Parathyroid adenoma (tissue), 2 donors: Measurements from ENCODE around the gene ADGRG6.

Experiments used
- H2AFZ ChIP-seq: fragments of 300-600 bp; sonication (generic); one replicate; pipeline ENCODE4 v1.7.0; 2017; ENCODE audit warnings: antibody characterized with exemption, mild to moderate bottlenecking
- H3K27ac ChIP-seq: fragments of 300-600 bp; sonication (generic); one replicate; pipeline ENCODE4 v1.7.0; 2017
- H3K27me3 ChIP-seq: fragments of 300-600 bp; sonication (generic); one replicate; pipeline ENCODE4 v1.7.0; 2017; ENCODE audit warnings: low read length; ENCODE audit not compliant: control insufficient read depth, insufficient read depth
- H3K36me3 ChIP-seq: fragments of 300-600 bp; sonication (generic); one replicate; pipeline ENCODE4 v1.7.0; 2017; ENCODE audit warnings: low read length; ENCODE audit not compliant: control insufficient read depth, insufficient read depth
- H3K4me1 ChIP-seq: fragments of 300-600 bp; sonication (generic); one replicate; pipeline ENCODE4 v1.7.0; 2017; ENCODE audit warnings: control low read depth
- H3K4me2 ChIP-seq: fragments of 300-600 bp; sonication (generic); one replicate; pipeline ENCODE4 v1.7.0; 2017; ENCODE audit warnings: low read length
- H3K4me3 ChIP-seq: fragments of 300-600 bp; sonication (generic); one replicate; pipeline ENCODE4 v1.7.0; 2017; ENCODE audit warnings: low read depth, low read length
- H3K79me2 ChIP-seq: fragments of 300-600 bp; sonication (generic); one replicate; pipeline ENCODE4 v1.7.0; 2017; ENCODE audit warnings: control low read depth
- H3K9ac ChIP-seq: fragments of 300-600 bp; sonication (generic); one replicate; pipeline ENCODE4 v1.7.0; 2017; ENCODE audit warnings: mild to moderate bottlenecking
- H3K9me3 ChIP-seq: fragments of 300-600 bp; sonication (generic); one replicate; pipeline ENCODE4 v1.7.0; 2017; ENCODE audit warnings: low read length; ENCODE audit not compliant: control insufficient read depth
- TF ChIP-seq, protein P1 (sequence below): fragments of 300-600 bp; sonication (generic); IDR thresholded peaks from one replicate; pipeline ENCODE4 v1.7.0; 2017; ENCODE audit warnings: antibody characterized with exemption, mild to moderate bottlenecking
- donor health status: primary hyperparathyroidism.

The ADGRG6 gene

DNA sequence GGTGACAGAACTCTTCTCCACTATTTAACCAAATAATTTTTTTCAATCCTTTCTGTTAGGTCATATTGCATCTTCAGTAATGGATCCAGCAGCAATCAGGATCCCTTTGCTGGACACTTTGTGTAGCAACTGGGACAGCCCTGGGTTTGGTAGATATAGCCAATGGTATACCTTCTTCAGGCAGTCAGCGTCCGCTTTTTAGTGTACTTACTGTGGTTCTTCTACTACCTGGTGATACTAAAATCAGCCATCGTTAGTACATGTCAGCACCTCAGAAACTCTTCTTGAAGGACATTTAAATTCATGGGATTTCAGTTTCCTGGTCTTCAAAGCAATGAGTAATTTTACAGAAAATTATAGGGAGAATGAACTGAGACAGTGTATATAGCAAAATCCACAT is 93.5 kb downstream of the ADGRG6 start:
- Histone ChIP-seq H3K27me3 (no peaks in the 10 kb centered on the region), H3K4me2 (no peak overlapping the region), H3K27ac (no peak overlapping the region), H3K36me3 (no peaks in the 10 kb centered on the region), H3K4me1 (no peaks in the 10 kb centered on the region), H3K79me2 (no peaks in the 10 kb centered on the region), H3K9ac (no peak overlapping the region), H3K4me3 (no peak overlapping the region), H3K9me3 (no peaks in the 10 kb centered on the region), H2AFZ (no peak overlapping the region)
- TF ChIP-seq, protein P1, sequence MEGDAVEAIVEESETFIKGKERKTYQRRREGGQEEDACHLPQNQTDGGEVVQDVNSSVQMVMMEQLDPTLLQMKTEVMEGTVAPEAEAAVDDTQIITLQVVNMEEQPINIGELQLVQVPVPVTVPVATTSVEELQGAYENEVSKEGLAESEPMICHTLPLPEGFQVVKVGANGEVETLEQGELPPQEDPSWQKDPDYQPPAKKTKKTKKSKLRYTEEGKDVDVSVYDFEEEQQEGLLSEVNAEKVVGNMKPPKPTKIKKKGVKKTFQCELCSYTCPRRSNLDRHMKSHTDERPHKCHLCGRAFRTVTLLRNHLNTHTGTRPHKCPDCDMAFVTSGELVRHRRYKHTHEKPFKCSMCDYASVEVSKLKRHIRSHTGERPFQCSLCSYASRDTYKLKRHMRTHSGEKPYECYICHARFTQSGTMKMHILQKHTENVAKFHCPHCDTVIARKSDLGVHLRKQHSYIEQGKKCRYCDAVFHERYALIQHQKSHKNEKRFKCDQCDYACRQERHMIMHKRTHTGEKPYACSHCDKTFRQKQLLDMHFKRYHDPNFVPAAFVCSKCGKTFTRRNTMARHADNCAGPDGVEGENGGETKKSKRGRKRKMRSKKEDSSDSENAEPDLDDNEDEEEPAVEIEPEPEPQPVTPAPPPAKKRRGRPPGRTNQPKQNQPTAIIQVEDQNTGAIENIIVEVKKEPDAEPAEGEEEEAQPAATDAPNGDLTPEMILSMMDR = no peak

DNA sequence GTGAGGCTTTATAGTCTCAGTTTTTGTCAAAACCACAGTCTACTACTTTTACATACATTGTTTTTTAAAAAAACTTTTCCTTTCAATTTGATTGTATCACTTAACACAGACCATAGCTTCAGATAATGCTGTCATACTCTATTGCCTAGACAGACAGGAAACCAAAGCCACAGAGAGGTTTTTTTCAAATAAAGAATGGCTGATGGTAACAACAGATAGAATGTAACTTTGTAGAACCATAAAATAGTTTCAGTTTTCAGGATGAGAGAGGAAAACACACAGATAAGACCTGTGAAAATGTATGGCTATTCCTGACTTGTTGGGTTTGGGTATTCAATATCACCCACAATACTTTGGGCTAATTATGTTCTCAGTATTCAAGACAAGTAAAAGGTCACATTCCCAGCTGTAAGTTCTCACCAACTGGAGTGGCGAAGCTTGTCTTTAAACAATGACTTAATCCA is 94.0 kb downstream of the ADGRG6 start:
- no peak overlapping the region for H3K4me2 ChIP-seq
- H3K4me3 ChIP-seq = no peak overlapping the region
- no peaks in the 10 kb centered on the region for H3K4me1 ChIP-seq
- H3K79me2 ChIP-seq = no peaks in the 10 kb centered on the region
- H3K36me3 ChIP-seq = no peaks in the 10 kb centered on the region
- no peak overlapping the region for H2AFZ ChIP-seq
- H3K27ac ChIP-seq = no peak overlapping the region
- no peaks in the 10 kb centered on the region for H3K9me3 ChIP-seq
- H3K27me3 ChIP-seq = no peaks in the 10 kb centered on the region
- H3K9ac ChIP-seq = no peak overlapping the region
- TF ChIP-seq, protein P1 = no peak

DNA sequence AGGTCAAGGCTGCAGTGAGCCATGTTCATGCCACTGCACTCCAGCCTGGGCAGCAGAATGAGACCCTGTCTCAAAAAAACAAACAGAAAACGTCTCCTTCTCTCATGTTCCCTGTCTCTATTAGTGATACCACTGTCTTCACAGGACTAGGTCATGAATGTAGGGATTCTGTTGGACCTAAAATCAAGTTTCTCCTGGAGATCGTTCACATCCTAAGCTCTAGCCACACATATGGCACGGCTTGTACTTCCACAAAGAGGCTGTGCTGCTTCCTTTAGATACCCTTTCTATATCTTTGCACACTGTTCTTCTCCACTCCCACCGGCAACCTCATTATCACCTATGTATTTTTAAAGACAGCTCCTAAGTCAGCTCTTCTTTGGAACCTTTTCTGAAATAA is 96.5 kb downstream of the ADGRG6 start:
- H3K79me2 ChIP-seq = no peaks in the 10 kb centered on the region
- TF ChIP-seq, protein P1 = no peak
- no peak overlapping the region for H3K27ac ChIP-seq
- H3K36me3 ChIP-seq = no peaks in the 10 kb centered on the region
- no peak overlapping the region for H3K4me2 ChIP-seq
- H3K9ac ChIP-seq = no peak overlapping the region
- no peaks in the 10 kb centered on the region for H3K9me3 ChIP-seq
- no peak overlapping the region for H3K4me3 ChIP-seq
- no peak overlapping the region for H2AFZ ChIP-seq
- no peaks in the 10 kb centered on the region for H3K27me3 ChIP-seq
- H3K4me1 ChIP-seq = no peaks in the 10 kb centered on the region

DNA sequence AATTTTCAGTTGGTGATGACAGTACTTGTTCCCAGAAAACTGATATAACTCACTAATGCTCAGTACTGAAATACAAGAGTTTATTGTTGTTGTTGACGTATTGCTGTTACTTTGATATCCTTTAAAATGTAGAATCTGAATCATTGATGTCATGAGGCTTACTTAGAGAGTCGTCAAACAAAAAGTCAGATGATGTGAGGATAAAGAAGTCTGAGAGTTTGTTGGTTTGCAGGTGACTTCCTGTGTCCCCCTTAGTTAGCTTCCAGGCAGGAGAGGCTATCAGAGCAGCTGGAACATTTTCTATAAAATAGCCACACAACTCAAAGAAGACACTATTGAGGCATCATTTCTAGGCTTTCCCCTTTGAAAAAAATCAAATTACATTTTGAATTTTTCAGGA is 97.9 kb downstream of the ADGRG6 start:
- H3K27me3 ChIP-seq = no peaks in the 10 kb centered on the region
- H3K9ac ChIP-seq = no peak overlapping the region
- H3K4me1 ChIP-seq = no peaks in the 10 kb centered on the region

DNA sequence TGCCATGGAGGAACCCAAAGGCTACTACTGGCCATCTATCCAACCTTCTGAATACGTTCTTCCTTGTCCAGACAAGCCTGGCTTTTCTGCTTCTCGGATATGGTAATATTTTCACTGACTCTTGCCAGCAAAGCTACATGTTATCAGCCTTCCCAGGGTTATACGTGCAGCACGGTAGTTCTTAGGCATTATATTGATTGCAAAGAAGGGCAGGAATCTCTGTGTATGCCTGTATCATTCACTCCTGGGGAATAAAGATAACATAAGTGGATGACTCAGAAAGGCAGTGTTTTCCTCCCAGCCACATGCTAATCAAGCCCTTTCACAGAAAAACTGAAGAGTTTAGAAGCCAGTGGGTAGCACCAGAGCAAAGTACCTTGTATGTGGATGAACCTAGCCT is 98.7 kb downstream of the ADGRG6 start:
- Histone ChIP-seq H3K27ac (no peak overlapping the region), H3K4me1 (no peaks in the 10 kb centered on the region), H3K9ac (no peak overlapping the region), H3K9me3 (no peaks in the 10 kb centered on the region), H3K79me2 (no peaks in the 10 kb centered on the region), H3K4me3 (no peak overlapping the region), H3K4me2 (no peak overlapping the region), H3K36me3 (no peaks in the 10 kb centered on the region), H3K27me3 (no peaks in the 10 kb centered on the region), H2AFZ (no peak overlapping the region)
- TF ChIP-seq, protein P1 = no peak

More for the DNA sequence above, 97.9 kb downstream of the ADGRG6 start:
- H3K79me2 ChIP-seq = no peaks in the 10 kb centered on the region
- no peak overlapping the region for H3K4me2 ChIP-seq
- TF ChIP-seq, protein P1 = no peak
- no peak overlapping the region for H3K4me3 ChIP-seq
- H3K36me3 ChIP-seq = no peaks in the 10 kb centered on the region
- H3K9me3 ChIP-seq = no peaks in the 10 kb centered on the region
- H3K27ac ChIP-seq = no peak overlapping the region
- H2AFZ ChIP-seq = no peak overlapping the region
